ENCODE data around the gene NEDD4L.

DNA sequence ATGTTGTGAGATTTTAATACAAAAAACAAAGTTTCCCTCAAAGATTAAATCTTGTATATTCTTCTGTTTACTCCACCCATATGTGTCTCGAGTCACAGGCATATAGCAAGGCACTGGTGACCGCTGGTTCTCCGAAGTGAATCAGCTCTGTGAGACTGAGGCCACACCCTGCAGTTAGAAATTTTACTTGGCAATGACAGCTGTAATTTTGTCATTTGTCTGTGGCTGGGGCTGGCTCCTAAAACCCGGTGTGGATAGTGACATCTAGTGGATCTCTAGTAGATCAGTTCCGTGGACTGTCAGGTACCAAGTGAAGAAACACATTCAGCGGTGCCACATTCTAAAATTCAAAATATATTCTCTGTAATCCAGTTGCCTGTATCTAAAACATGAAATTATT lies 278.0 kb downstream of the NEDD4L start:
- TF ChIP-seq SP1 (IDR thresholded peaks at IDR 0.05) (no peak), SUZ12 (IDR thresholded peaks at IDR 0.05) (no peak), TARDBP (IDR thresholded peaks at IDR 0.05) (no peak), BHLHE40 (IDR thresholded peaks at IDR 0.05; ENCODE audit: borderline replicate concordance) (no peak), HDGF (IDR thresholded peaks at IDR 0.05; ENCODE audit: borderline replicate concordance) (no peak), LEF1 (IDR thresholded peaks at IDR 0.05; ENCODE audit: borderline replicate concordance) (no peak), ELF4 (IDR thresholded peaks at IDR 0.05) (no peak), ARNT (IDR thresholded peaks at IDR 0.05) (no peak), NFRKB (IDR thresholded peaks at IDR 0.05) (no peak), FOXA1 (IDR thresholded peaks at IDR 0.05) (no peak), FOXM1 (IDR thresholded peaks at IDR 0.05; ENCODE audit: borderline replicate concordance) (no peak), CTBP1 (IDR thresholded peaks at IDR 0.05; ENCODE audit: borderline replicate concordance) (no peak)
- TF ChIP-seq, protein P1, sequence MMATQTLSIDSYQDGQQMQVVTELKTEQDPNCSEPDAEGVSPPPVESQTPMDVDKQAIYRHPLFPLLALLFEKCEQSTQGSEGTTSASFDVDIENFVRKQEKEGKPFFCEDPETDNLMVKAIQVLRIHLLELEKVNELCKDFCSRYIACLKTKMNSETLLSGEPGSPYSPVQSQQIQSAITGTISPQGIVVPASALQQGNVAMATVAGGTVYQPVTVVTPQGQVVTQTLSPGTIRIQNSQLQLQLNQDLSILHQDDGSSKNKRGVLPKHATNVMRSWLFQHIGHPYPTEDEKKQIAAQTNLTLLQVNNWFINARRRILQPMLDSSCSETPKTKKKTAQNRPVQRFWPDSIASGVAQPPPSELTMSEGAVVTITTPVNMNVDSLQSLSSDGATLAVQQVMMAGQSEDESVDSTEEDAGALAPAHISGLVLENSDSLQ (IDR thresholded peaks at IDR 0.05) = no peak
